Limb (tissue), 2 donors: ENCODE results near the gene ARHGAP20.

Experiments used
- DNase-seq, 2 donors: peaks; one replicate each; pipeline ENCODE4 v3.0.0-alpha.2; 2016; ENCODE audit errors: extremely low spot score in 2 of 2

ARHGAP20 gene

DNA sequence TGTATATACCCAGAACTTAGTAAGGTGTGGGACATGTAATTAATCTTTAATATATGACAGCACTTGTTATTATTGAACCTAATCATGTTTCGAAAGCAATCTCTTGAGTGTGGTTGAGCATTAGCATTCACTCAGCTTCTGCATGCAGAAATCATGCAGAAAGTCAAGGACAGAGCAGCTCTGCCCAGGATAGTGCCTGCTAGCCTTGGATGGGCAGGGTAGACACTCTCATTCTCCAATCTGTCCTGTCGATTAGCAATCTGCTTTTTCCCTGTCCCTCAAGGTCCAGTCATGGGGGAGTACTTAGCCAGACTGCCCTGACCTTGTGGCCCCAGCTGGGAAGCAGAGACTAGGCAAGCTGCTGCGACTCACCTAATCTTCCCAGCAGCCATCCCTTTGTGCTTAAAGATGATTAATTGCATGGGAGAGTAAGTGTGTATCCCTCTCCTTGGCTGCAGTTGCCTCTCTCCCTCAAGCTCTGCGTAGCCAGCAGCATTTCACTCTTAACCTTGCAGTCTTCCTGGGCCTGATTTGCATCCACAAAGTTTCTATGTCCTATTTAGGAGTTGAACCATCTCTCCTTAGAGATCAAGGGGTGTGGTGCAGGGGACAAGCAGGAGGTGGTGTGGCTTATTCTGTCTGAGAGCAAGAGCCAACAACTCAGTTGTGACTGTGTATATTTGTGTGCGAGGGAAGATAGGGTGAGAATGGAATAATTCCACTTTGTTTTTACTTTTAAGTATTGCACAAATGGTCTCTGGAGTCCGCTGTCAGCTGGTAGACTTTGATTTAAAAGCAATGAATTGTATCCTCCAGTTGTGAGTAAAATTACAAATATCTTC lies 181.1 kb downstream of the ARHGAP20 start:
- no peak for DNase-seq

DNA sequence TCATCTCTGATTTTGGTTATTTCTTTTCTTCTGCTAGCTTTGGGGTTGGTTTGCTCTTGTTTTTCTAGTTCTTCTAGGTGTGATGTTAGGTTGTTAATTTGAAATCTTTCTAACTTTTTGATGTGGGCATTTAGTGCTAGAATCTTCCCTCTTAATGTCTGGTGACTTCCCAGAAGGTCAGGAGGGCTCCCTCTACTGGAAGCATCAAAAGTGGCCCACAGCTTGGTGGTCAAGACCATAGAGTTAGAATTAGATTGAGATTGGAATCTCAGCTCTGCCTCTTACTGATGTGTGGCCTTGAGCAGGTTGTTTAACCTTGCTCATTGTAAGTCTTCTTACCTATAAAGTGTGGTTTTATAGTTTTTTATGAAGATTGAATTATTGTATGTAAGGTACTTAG lies 183.2 kb downstream of the ARHGAP20 start:
- DNase-seq: no peak

DNA sequence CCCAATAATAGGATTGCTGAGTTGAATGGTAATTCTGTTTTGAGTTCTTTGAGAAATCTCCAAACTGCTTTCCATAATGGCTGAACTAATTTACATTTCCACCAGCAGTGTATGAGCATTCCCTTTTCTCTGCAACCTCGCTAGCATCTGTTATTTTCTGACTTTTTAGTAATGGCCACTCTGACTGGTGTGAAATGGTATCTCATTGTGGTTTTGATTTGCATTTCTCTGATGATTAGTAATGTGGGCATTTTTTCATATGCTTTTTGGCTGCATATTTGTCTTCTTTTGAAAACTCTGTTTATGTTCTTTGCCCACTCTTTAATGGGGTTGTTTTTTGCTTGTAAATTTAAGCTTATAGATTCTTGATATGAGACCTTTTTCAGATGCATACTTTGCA lies 185.1 kb downstream of the ARHGAP20 start:
- DNase-seq: no peak
